ENCODE data around the gene PLLP.

PLLP gene, protein sequence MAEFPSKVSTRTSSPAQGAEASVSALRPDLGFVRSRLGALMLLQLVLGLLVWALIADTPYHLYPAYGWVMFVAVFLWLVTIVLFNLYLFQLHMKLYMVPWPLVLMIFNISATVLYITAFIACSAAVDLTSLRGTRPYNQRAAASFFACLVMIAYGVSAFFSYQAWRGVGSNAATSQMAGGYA

DNA sequence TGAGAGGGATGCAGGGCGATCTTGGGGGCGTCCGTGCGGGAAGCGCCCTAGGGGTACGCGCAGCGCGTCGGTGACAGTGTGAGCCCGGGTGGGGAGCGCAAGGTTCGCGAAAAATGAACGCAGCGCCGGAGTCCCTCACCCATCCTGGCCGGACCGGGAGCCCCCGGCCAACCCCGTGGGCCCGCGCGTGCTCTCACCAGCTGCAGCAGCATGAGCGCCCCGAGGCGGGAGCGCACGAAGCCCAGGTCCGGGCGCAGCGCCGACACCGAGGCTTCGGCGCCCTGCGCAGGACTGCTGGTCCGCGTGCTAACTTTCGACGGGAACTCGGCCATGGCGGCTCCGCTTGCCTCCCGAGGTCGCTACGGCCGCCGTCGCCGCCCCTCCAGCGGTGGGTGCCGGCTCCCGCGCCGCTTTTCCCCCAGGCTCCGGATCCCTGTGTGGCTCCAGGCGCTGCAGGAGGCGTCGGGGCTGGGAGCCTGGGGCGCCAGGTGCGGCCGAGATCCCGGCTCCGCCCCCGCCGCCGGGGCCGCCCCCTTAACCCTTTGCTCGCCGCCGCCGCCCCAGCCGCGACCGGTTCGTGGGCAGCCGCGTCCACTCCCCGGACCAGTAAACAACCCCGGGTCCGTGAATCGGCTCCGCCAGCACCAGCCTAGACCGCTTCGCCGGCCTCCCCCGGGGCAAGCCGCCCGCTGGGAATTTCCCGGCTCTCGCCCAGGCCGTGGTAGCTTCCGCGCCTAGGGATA, at the start of gene PLLP:
PLLP (minus strand) TSS at position 464 of the 743 bp plus-strand sequence; CDS start at position 332, 132 bp downstream.
- DNase-seq, result peak; percentile 66

DNA sequence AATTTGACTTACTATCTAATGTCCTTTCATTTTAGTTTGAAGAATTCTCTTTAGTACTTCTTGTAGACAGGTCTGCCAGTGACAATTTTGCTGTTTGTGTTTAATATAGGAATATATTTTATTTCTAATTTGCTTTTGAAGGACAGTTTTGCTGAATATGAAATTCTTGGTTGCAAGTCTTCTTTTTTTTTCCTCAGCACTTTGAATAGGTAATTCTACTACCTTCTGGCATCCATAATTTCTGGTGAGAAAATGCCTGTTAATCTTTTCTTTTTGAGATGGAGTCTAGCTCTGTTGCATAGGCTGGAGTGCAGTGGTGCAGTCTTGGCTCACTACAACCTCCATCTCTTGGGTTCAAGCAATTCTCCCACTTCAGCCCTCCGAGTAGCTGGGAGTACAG, 48.9 kb upstream of the PLLP start:
- no peak for DNase-seq

DNA sequence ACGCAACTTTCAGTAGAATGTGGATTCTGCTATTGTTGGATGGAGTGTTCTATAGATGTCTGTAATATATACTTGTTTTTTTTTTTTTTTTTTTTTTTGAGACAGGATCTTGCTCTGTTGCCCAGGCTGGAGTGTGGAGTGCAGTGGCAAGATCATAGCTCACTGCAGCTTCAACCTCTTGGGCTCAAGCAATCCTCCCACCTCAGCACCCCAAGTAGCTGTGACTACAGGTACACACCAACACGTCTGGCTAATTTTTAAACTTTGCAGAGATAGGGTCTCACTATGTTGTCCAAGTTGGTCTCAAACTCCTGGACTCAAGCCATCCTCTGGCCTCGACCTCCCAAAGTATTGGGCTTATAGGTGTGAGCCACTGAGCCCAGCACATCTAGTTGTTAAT, 46.9 kb upstream of the PLLP start:
- no peak for DNase-seq

DNA sequence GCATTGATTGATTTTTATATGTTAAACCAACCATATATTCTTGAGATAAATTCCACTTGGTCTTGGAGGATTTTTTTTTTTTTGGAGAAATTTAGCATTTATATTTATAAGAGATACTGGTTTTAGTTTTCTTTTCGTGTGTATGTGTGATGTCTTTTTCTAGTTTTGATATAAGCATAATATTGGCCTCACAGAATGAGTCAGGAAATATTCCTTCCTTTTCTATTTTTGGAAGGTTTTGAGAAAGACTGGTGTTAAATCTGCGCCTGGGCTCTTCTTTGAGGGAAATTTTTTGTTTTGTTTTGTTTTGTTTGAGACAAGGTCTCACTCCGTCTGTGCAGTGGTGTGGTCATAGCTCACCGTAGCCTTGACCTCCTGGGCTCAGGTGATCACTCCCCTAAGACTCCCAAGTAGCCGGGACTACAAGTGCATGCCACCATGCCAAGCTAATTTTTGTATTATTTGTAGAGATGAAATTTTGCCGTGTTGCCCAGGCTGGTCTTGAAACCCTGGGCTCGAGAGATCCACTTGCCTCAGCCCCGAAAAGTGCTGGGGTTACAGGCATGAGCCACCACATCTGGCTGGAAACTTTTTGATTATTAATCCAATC, 45.4 kb upstream of the PLLP start:
- no peak for DNase-seq

DNA sequence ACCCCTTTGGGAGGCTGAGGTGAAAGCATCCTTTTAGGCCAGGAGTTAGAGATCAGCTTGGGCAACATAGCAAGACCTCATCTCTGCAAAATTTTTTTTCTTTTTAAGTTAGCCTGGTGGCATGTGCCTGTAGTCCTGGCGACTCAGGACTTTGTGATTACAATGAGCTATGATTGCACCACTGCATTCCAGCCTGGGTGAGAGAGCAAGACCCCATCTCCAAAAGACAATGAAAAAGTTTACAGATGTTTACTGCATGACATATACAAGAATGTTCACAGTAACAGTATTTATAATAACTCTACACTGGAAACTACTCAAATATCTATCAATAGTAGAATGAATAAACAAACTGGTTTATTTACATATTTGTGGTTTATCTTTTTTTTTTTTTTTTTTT, 41.0 kb upstream of the PLLP start:
- DNase-seq, result no peak

DNA sequence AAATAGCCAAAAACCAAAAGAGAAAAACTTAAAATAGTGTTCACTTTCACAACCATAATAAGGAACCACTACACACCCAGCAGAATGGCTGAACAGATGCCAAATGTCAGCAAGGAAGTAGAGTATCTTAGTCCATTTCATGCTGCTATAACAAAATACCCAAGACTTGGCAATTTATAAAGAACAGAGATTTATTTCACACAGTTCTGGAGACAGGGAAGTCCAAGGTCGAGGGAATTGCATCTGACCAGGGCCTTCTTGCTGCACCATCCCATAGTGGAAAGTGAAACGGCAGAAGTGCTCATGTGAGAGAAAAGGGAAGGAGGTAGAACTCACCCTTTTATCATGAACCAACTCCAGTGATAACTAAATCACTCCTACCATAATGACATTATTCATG, 40.3 kb upstream of the PLLP start:
- DNase-seq, result no peak

DNA sequence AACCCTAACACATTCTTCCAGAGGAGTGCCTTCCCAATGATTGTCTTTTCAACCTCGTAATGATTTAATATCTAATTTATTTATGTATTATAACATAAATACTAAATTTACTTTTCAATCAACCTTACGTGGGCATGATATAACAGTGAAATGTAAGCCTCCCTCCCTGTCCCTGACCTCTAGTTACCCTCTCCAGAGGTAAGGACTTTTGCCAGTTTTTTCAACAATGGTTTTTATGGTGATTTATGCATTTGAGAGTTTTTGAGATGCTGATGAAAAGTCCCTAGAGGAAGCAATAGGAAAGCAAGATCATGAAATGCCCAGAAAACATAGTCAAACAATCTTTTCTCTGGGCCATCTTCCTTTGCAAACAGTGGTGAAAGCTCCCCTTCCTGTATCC, 35.2 kb upstream of the PLLP start:
- DNase-seq, result no peak

DNA sequence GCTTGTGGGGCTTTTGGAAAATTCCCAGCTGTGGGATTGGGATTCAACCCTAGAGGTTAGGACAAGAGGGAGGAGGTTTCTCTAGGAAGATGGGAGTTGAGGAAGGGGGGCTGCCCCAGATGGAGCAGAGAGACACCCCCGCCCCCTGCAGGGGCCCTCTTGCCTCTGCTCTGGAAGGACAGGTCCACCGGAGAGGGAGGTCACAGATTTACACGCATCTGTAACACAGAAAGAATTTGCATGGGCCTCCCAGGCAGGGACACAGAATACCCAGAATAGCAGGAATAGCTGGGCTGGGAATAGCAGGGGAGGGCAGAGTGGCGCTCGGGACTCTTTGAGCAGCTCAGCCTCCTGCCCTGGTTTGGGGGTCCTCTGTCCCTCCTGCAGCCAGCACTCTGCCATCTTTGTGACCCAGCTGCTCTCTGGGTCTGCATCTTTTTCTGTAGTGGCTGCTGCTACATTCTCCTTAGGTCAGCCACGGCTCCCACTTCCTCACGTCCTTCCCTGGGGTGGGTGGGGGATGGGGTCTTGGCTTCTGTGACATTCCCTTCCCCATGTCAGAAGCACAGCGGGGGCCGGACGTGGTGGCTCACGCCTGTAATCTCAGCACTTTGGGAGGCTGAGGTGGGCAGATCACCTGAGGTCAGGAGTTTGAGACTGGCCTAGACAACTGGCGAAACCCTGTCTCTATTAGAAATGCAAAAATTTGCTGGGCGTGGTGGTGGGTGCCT, 33.9 kb upstream of the PLLP start:
- no peak for DNase-seq

DNA sequence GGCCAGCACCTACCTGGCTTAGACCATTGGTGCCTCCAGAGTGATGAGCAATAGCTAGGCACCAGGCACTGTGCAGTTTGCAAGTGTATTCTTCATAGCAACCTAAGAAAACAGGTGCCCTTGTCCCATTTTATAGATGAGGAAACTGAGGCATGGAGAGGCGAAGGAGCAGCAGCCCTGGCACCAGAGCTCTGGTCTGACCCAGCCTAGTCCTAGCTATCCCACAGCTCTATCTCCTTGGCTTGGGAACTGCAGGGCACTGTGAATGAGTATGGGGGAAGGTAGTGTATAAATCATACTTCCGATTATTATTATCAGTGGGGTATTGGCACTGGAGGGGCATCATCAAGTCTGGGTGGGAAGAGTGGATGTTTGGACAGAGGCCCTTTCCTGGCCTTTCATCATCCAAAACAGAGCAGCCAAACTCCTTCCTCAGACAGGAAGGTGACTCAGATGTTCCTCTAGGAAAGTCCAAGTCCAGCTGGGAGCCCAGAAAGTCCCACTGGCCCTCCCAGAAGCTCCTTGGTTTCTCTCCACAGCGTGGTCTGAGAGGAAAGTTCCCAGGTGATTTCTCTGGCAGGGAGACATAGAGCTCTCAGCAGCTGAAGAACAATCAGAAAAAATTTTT, 32.0 kb upstream of the PLLP start:
- no peak for DNase-seq

DNA sequence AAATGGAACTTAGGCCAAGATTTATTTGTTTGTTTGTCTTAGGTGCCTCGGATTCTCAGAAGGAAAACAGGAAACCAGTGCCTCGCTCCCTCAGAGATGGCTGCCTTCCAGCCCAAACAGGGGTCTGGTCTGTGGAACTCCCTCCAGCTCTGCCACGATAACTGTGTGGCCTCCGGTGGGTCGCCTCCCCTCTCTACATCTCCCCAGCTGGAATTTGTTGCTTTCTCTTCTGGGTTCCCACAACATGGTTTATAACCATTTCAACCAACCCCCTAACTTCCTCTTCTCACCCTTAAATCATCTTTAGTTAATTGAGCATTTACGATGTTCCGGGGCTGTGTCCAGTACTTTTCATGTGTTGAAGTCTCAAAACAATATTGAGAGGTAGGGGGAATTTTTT, 30.9 kb upstream of the PLLP start:
- DNase-seq, result no peak

DNA sequence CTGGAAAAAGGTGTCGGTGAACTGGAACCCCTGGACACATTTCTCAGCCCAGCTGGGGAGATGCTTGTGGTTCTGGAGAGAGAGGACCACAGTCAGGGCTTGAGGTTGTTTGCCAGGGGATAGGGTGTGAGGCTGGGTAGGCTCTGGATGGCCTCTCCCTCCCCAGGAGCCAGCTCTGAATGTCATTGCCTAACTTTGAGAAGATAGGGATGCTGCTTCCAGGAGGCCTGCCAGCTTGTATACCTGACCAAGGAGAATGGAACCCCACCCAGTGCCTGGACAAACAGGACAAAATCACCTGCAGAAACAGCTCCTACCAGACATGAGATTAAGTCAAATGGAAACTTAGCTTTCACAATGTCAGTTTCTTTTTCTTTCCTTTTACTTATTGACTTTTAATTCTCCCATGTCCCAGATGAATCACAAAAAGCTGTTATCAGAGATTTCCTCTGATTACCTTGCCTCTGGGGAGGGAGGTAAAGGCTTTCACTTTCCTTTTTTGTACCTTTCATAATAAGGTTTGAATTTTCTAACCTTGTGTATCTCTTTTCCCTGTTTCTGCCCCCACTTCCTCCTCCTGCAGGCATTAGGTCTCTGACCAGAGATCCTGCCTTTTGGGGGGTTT, 29.8 kb upstream of the PLLP start:
- DNase-seq, result no peak

DNA sequence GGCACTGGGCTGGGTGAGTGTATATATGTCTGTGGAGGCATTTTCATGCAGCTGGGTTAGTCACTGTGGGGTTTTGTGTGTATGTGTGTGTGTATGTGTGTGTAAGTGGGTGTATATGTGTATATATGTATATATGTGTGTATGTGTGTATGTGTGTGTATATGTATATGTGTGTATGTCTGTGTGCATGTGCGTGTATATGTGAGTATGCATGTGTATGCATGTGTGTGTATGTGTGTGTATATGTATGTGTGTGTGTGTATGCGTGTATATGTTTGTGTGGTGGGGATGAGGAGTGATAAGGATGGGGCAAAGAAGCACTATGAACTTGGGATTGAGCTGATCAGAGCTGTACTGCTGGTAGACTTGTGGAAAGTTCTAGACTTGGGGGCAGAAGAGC, 29.0 kb upstream of the PLLP start:
- DNase-seq, result no peak

DNA sequence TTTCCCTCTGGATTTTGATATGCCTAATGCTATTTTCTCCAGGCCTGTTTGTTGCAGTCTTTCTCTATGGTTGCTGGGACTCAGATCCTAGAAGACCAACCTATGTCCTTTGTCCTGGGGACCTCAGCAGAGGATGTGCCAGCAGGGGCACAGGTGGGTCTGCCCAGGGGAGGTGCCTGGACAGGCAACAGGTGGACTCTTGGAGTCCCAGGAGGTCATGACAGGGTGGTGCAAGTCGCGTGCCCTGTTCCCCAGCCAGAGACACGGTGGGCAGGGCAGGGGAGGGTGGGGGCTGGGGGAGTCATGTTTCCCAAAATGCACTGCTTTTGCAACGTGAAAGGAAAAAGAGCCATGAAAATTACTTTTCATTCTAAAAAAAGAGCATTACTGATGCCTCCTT, 26.3 kb upstream of the PLLP start:
- DNase-seq, result no peak

DNA sequence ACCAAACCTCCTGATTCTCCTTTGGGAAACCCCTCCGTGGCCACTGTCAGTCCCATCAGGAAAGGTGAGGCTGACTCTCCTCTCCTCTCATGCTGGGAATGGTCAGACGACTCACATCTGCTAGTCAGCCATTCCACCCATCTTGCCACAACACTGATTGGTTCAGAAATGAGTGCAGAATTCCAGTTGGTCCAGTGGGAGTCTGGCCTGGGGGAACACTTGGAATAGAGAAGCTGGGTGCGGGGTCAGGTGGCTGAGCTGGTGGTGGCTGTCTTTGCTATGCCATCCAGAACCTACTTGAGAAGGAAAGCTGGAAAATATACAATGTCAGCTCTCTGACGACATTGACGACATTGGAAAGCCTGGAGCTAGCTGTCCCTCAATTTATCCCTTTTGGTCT, 23.6 kb upstream of the PLLP start:
- no peak for DNase-seq

DNA sequence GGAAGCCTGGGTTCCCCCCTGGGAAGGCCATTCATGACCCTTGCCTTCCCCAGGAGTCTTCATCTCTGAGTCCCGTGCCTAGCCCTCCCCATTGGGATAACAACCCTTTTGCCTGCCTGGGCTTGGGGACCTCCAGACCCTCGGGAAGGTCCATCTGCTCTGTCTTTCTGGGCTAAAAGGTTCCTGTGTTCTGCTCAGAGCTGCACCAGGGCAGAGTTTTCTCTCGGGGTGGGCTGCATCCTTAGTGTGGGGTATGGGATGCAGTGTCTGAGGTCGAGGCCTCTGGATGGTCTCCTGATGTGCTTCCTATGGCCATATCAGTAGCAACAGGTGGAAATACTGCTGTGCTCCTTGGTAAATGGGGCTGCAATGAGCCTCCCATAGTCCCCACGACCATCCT, 22.9 kb upstream of the PLLP start:
- no peak for DNase-seq

DNA sequence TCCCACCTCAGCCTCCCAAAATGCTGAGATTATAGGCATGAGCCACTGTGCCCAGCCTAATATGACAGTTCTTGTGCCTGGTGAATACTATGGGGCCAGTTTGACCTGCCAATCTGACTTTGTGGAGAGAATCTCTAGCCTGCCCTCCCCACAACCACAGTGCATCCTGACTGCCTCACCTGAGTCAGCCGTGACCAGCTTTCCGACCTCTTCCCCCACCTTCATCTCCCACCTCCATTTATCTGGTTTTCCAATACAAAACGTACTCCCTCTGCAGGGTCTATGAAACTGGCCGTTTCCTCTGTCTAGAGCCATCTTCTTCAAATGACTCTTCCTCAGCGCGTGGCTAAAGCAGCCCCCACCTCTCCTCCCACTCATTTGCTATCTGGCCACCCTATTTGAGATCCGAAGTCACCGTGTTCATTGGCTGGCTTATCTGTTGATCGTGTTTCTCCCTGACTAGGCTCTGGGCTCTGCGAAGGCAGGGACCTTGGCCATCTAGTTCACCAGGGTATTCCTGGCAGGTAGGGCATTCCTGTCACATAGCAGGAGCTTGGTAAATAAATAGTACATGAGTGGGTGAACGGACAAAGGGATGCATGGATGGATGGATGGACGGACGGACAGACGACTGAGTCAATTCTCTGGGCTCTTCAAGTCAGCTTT, 22.3 kb upstream of the PLLP start:
- no peak for DNase-seq

DNA sequence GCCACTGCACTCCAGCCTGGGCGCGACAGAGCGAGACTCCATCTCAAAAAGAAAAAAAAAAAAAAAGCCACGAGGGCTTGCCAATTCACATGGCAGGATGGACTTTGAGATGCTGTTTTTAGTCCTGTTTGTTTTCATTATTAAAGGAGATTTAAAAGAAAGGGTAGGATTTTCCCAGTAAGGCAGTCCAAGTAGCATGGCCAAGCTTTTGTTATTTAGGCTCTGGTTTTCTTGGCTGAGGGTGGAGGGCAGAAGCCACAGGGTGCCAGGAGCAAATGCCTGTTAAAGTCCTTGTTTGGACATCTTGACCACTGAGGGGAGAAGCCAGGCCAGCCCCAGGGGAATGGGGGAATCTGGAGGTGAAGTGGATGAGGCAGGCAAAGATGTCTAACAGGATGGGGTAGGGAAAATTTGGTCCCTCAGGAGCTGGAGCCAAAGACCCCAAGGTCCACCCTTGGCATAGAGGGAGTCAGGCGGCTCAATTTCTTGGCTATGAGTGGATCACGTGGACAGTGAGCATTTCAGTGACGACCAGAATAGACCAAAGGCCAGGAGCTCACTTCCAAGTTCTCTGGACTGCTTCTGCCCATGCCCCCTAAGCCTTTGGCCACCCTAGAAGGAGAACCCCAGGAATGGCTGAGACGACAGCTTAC, 20.8 kb upstream of the PLLP start:
- no peak for DNase-seq

DNA sequence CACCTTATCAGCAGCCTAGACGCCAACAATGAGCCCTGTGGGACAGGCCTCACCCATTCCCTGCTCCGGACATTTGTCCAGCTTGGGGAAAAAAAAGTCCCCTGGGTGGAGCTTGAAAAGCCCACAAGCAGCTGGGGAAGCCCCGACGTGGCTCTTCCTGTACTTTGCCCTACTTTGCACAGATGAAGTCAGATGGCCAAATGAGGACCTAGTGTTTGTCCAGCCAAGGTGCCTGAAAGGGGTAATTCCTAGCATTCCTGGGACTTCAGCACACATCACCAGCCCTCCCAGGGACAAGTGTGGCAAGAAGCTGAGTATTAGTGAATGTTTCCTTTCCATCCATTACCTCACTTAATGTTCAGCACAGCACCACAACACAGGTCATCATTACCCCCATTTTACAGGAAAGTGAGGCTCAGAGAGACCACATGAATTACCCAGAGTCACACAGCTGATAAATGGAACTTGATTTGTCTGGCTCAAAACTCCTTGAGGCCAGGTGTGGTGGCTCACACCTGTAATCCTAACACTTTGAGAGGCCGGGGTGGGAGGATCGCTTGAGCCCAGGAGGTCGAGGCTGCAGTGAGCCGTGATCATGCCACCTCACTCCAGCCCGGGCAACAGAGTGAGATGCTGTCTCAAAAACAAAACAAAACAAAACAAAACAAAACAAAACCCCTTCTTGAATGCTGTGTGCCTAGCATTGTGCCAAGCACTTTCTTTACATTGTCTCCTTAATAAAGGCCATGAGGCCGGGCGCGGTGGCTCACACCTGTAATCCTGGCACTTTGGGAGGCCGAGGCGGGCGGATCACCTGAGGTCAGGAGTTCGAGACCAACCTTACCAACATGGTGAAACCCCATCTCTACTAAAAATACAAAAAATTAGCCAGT, 19.9 kb upstream of the PLLP start:
- no peak for DNase-seq

DNA sequence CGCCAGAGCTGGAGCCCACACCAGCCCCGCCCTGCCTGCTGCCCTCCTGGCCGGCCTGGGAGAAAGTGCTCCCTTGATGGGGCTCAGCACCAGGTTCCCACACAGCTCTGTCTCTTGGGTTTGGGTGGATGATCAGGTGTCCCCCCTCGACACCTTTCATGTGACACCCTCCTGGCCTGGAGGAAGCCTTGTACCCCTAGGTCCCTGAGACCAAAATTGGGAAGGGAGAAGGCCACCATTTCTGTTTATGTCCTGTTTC, 19.4 kb upstream of the PLLP start:
- no peak for DNase-seq

DNA sequence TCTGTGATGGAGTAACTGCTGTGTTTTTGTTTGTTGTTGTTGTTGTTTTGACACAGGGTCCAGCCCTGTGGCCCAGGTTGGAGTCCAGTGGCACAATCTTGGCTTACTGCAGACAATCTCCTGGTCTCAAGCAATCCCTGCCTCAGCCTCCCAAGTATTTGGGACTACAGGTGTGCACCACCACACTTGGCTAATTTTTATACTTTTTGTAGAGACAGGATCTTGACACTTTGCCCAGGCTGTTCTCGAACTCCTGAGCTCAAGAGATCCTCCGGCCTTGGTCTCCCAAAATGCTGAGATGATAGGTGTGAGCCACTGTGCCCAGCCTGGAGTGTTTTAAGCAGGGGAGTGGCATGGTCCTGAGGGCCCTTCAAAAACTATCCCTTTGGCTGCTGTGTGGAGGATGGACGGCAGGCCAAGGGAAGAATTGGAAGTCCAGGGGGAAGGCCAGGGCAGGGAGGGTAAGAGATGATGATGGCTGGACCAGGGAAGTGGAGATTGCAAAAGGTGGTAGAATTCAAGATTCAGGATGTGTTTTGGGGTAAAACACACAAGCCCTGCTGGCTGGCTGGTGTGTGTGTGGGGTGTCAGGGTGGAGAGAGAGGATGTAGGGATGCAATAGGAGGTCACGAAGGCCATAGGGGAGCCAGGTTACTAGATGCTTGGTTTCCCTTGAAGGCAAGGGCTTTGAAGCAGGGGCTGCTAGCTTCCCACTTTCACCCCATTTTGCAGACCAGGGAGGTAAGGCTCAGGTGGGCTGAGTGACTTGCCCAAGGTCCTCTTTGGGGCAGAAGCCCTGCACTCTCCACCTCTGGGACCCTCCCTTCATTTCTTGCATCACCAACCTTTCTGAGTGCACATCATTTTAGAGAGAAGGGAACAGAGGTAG, 18.8 kb upstream of the PLLP start:
- DNase-seq, result no peak

Data from activated naive CD4-positive, alpha-beta T cell treated with anti-CD3 and anti-CD28 coated beads, Interleukin-2, amount 50 U/mL, for 16 hours (primary cell).